ENCODE measurements around the gene STX18.
A peak's percentile ranks its signal among the peaks of the same experiment; 100 is the strongest.

Gene STX18

GRCh38 chr4:4455210-4455865 is 86.5 kb downstream of the STX18 start:
- DNase-seq: no peak
- intact Hi-C loops (cut with DNase I): no loop called here

GRCh38 chr4:4446434-4446833 is 95.4 kb downstream of the STX18 start:
- intact Hi-C loops (cut with DNase I): no loop called here
- no peak for DNase-seq

DNA sequence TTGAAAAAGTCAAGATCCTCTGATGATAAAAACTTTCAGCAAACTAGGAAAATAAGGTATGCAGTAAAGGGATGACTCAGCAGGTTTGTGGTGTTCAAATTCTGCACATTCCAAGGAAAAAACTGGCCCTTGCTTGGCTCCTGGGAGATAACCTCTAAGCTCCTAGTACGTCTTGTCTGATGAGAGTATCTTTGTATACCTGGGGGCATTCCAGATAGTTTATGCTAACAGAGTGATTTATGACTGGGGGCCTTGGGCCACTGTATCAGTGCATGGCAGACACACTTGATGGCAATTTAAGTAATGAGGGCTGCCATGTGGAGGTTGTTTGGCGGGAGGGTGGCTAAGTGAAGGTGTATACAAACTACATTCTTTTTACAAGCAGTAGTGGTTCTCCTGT is 98.0 kb downstream of the STX18 start:
- no peak for DNase-seq
- intact Hi-C loops (cut with DNase I): no loop called here

- no peak for DNase-seq
- intact Hi-C loops (cut with DNase I): no loop called here
Observed at GRCh38 chr4:4440333-4441061, 101.4 kb downstream of the STX18 start.

- intact Hi-C loops (cut with DNase I): no loop called here
- no peak for DNase-seq
Observed at GRCh38 chr4:4439782-4440181, 102.1 kb downstream of the STX18 start.

- no peak for DNase-seq
- intact Hi-C loops (cut with DNase I): no loop called here
Observed at GRCh38 chr4:4438891-4439290, 103.0 kb downstream of the STX18 start.

DNA sequence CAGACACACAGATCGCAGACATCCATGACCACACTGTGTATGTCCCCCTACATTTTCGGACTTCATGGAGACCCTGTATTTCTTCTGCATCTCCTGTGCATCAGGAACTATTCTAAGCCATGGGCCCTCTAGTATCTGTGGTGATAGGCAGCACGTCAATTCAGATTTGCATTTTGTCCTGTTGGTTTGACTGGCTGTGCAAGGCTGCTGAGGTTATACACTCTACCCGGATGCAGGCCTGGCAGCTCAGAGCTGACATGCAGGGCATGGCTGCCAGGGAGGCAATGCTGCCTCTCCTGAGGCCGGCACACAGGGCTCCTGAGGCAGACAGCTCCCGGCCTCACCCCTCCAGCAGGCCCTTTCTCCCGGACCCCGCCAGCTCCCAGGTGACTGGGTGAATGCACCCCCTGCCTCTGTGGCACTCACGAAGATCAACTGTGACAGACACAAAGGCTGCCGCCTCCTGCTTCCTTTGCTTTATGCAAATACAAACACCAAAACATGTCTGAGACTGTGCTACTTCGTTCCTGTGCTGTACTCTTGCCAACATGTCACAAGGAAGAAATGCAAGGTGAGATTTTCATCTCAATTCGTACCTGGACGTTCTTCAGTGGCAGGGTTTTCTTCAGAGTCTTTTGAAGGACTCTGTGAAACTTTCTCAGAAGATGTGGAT is 103.9 kb downstream of the STX18 start:
- intact Hi-C loops (cut with DNase I): no loop called here
- peak in 1 of 10 donors; percentile 38 for DNase-seq

DNA sequence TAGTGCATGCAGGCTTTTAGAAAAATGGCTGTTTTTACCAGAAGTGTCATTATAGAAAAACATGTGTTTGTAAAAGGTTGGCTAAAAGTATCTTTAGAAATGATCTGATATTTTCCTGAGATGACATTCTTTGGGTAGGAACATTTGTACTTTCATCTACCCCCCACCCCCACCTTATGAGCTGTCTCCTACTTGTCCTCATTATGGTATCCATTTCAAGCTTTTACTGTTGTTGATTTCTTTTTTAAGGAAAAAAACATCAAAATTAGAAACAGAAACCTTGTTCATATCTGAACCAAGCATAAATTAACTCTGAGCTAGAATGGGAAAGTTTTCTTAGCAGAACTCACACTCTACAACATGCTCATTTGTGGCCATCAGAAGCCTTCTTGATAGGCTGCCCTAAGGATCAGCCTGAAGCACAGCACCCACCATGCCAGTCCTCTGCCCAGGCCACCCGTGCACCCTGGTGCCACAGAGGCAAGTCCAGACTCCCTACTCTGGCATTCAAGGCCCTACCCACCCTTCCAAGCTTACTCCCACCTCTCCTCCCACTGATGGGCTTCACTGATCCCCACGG is 105.5 kb downstream of the STX18 start:
- intact Hi-C loops (cut with DNase I): no loop called here
- DNase-seq: no peak

DNA sequence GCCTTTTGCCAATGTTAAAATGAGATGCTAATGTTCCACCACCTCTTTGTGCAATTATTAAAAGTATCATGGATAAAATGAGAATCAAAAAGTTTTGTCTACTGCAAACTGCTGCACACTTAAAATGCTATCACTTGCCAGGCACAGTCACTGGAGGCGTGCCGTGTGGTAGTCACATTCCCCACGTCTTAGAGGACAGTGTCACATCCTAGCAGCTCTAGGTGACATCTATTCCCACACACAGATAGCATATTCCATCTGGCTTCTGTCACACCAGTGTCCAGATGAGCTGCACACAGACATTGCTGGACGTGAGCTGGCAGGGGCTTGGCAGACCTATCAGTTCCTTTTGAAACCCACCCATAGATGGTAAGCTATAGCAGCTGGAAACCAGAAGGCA is 107.9 kb downstream of the STX18 start:
- intact Hi-C loops (cut with DNase I): no loop called here

GRCh38 chr4:4432341-4433125 is 109.3 kb downstream of the STX18 start:
- peak in 1 of 10 donors; percentile 73 for DNase-seq
- intact Hi-C loops (cut with DNase I): no loop called here

More for the DNA sequence above, 107.9 kb downstream of the STX18 start:
- DNase-seq: no peak

DNA sequence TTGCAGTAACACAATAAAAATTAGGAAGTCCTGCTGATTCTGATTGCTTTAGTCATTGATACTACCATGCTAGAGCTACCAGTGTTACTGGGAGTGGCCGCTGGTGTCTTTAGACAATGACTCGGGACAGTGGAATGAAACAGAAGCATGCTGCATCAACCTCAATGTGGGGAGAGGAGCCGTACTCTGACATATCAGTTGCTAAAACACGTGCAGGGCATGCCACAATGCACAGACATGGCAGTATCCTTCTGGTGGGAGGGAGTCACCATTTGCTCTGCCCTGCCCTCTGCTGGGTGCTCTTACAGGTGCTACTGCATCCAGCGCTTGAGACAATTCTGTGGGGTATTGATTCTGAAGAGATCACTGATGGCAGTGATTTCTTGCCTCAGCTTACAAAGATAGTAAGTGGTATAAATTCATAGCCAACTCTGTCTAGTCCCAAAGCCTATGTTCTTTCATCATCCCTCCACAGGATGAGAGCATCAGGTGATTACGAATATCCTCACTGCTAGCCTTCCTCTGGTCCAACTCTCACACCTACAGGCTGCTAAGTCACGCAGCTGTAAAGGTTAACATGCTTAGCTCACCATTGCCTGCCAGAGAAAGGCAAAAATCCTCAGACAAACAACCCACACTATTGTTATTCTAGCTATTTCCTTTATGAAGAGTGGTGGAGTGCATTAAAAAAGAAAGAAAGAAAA is 111.2 kb downstream of the STX18 start:
- intact Hi-C loops (cut with DNase I): no loop called here
- peak in 5 of 10 donors; percentile 38 to 51 (median 44) for DNase-seq

- no peak for DNase-seq
- intact Hi-C loops (cut with DNase I): no loop called here
Observed at GRCh38 chr4:4428966-4429875, 112.6 kb downstream of the STX18 start.

- intact Hi-C loops (cut with DNase I): no loop called here
- no peak for DNase-seq
Observed at GRCh38 chr4:4427886-4428285, 114.0 kb downstream of the STX18 start.

DNA sequence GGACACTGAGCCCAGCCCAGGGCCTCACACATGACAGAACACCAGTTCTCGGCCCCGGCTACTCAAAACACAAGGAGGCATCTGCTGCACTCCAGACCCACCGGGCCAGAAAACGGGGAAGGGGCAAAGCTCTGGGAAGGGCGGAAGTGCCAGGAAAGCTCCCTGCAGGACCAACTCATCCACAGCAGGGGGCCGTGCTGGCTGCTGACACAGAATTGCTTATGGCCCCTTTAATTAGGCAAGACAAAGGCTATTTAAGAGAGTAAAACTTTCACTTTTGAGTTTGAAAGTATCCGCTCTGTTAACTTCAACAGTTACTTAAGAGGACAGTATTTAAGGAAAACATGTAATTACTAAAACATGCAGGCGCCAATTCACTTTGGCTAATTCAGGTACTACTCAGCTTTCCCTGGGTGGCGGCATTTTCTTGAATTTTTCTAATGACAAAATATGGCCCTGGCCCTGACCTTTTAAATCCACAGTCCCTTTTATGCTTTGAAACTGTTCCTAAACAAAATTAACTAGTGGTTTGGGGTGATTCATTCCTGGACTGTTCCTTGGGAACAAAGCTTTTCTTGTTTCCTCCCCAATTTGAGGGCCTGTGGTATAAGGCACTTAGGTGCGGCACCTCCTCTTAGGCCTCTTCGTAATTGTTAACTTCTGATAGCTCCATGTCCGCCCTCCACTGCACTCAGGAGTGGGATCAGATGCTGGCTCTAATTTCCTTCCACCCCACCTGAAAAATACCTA is 114.6 kb downstream of the STX18 start:
- DNase-seq: peak in 1 of 10 donors; percentile 67
- intact Hi-C loops (cut with DNase I): no loop called here

DNA sequence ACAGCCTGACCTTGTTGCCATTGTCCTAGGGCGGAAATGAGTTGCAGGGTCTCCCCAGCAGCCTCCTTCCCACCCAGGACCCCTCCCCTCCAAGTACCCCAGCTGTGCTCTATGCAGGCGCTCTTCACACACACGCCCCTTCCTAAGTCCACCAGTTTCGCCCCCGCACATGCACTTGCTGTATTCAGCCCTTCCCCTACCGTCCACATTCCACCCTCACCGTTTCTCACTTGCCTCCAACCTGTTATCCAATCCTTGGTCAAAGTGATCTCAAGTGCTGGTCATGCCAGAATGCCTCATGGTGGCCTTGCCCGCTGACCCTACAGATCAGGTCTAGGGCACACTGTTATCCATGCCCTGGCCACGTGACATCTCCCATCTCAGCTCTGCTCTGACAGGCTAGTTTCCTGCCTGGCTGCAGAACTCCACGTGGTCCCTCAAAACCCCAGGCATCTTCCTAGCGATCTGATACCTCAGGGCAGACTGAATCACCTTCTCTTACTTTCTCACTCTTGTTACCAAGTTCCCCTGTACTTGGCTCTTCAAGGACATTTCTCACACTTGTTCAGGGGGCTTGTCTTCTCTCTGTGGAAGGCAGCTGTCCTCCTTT is 115.2 kb downstream of the STX18 start:
- intact Hi-C loops (cut with DNase I): no loop called here
- DNase-seq: peak in 1 of 10 donors; percentile 26

- peak in 1 of 10 donors; percentile 67 for DNase-seq
- intact Hi-C loops (cut with DNase I): no loop called here
Observed at GRCh38 chr4:4425696-4426095, 116.2 kb downstream of the STX18 start.

DNA sequence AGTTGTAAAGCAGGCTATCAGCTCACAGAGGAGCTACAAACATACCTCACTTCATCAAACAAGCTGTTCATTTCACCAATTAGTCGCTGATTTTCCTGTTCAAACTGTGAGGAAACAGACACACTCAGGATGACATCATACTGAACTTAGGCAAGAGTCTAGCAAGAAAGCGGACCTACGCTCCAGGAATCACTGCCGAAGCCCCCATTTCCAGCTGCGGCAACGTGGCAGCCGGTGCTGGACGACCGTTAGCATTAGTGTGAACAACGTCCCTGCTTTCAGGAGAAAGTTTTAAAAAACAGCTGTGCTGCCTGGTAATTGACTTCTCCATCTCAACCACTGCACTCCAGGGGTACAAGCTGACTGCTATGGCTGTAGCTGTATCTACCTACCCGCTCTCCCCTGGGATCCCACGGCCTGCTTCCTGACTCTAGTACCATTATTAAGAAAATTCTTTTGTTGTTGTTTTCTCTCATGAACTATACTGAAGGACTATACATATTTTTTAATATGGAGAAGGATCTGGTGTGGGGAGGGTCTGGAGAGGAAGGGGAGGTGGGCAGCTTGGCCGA is 116.6 kb downstream of the STX18 start:
- DNase-seq: peak in 1 of 10 donors; percentile 22
- intact Hi-C loops (cut with DNase I): no loop called here

All from posterior cingulate gyrus (tissue), 11 donors.